Stimulated activated CD8-positive, alpha-beta memory T cell treated with anti-CD3 and anti-CD28 coated beads, Interleukin-7, amount 100 ng/mL, for 4 hours (primary cell): ENCODE measurements around the gene COX14.

Experiments
- DNase-seq, 2 donors: peaks; one replicate each; pipeline ENCODE4 v3.0.0-alpha.2; 2020; ENCODE audit warnings: low read depth in 2 of 2

COX14 gene

GRCh38 chr12:50084775-50085614 is 27.0 kb upstream of the COX14 start, which contains the start of gene SMARCD1:
Gene SMARCD1 (plus strand): TSS chr12:50085342. CDS start chr12:50085370, 28 bp downstream.
- peak; percentile 79 to 86 for DNase-seq

- no peak for DNase-seq
These were observed 26.4 kb upstream of the COX14 start for GRCh38 chr12:50085615-50086072.

GRCh38 chr12:50086148-50086547 is 25.9 kb upstream of the COX14 start:
- DNase-seq: no peak

- DNase-seq: no peak
These were observed 24.9 kb upstream of the COX14 start for GRCh38 chr12:50087151-50087550.

- no peak for DNase-seq
These were observed 24.0 kb upstream of the COX14 start for GRCh38 chr12:50087995-50088394.

- peak; percentile 20 to 39 for DNase-seq
These were observed 23.3 kb upstream of the COX14 start for GRCh38 chr12:50088577-50089335.

GRCh38 chr12:50089730-50090129 is 22.3 kb upstream of the COX14 start:
- DNase-seq: no peak

GRCh38 chr12:50090391-50090790 is 21.6 kb upstream of the COX14 start:
- no peak for DNase-seq

GRCh38 chr12:50097952-50098351 is 14.1 kb upstream of the COX14 start:
- no peak for DNase-seq

- DNase-seq: no peak
These were observed 12.6 kb upstream of the COX14 start for GRCh38 chr12:50099302-50100008.

GRCh38 chr12:50100561-50100960 is 11.5 kb upstream of the COX14 start:
- no peak for DNase-seq

- DNase-seq: no peak
These were observed 10.4 kb upstream of the COX14 start for GRCh38 chr12:50101663-50102062.

- DNase-seq: no peak
These were observed 9.9 kb upstream of the COX14 start for GRCh38 chr12:50102131-50102531.

GRCh38 chr12:50102646-50103309 is 9.3 kb upstream of the COX14 start:
- no peak for DNase-seq

- no peak for DNase-seq
These were observed 8.7 kb upstream of the COX14 start for GRCh38 chr12:50103351-50103750.

GRCh38 chr12:50103767-50104321 is 8.2 kb upstream of the COX14 start, which contains the start of gene GPD1:
Gene GPD1 (plus strand): TSS chr12:50104008. CDS start chr12:50104051, 43 bp downstream.
- DNase-seq: no peak

GRCh38 chr12:50104417-50105366 is 7.3 kb upstream of the COX14 start:
- DNase-seq: no peak

- no peak for DNase-seq
These were observed 6.1 kb upstream of the COX14 start for GRCh38 chr12:50105913-50106450.

- DNase-seq: no peak
These were observed 5.1 kb upstream of the COX14 start for GRCh38 chr12:50106907-50107306.
